NK-92 (cell line): ENCODE results near the gene PHLDA3.

Source experiments
- DNase-seq: peaks from one replicate; lab custom pipeline; 2025; ENCODE audit not compliant: unreplicated experiment; lab: John Stamatoyannopoulos, UW

Gene PHLDA3

GRCh38 chr1:201466492-201466891 is 2.5 kb downstream of the PHLDA3 start:
- DNase-seq: no peak

DNA sequence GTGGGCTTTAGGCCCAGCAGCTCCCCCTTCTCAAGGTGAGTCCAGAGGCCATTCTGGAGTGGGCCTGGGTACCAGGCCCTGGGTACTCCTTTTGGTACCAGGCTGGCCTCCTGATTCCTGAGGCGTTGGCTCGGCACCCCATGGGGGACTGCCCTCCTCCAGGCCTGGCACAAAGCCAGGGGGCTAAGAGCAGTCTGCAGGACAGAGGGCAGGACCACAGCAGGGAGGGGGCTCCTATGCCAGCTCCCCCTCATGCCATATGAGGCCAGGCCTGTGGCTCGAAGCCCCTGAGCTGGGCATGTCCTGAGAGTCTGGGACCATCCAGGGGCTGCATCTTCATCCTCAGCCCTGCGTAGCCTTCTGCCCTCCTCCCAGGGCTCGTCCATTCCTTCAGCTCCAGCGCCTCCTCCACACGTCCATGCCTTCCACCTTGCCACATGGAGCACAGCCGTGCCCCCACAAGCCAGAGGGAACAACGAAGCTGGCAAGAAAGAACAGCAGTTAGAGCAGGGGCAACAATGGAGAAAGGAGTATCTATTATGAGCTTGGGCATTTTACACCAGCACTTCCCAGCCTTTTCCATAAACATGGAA is 3.2 kb downstream of the PHLDA3 start:
- DNase-seq: no peak

GRCh38 chr1:201463071-201463552 is 5.9 kb downstream of the PHLDA3 start:
- DNase-seq: no peak

DNA sequence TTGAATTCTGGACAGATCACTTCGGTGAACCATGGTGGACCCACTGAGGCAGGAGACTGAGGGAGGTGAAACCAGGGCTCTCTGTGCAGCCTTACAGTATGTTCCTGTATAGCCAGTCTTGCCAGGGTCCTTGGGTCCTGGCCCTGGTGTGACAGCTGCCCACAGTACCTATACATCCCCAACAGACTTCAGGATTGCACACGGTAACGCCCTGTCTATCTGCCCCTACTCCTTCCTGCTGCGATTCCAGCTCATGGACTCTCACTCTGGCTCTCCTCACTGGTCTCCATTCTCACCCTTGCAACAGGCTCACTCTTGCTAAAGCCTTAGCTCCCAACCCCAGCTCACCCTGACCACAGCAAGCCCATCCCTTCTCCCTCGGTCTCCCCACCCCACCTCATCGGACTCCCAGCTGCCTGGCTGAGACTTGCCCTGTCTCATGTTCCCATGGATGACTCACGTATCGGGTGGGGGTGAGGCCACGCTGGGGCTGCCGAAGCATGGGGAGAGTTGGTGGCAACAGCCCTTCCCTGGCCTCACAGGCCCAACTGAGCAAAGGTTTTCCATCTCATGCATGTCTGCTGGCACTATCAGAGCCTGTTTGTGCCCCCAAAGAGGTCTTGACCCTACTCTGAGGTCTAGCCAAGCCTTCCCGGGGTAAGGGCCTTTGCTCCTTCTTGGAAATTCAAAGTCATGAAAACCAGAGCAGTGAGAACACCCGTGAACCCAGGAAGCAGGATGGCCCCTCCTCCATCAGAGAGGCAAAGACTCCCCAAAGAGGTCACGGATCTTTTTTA is 7.1 kb downstream of the PHLDA3 start:
- no peak for DNase-seq

DNA sequence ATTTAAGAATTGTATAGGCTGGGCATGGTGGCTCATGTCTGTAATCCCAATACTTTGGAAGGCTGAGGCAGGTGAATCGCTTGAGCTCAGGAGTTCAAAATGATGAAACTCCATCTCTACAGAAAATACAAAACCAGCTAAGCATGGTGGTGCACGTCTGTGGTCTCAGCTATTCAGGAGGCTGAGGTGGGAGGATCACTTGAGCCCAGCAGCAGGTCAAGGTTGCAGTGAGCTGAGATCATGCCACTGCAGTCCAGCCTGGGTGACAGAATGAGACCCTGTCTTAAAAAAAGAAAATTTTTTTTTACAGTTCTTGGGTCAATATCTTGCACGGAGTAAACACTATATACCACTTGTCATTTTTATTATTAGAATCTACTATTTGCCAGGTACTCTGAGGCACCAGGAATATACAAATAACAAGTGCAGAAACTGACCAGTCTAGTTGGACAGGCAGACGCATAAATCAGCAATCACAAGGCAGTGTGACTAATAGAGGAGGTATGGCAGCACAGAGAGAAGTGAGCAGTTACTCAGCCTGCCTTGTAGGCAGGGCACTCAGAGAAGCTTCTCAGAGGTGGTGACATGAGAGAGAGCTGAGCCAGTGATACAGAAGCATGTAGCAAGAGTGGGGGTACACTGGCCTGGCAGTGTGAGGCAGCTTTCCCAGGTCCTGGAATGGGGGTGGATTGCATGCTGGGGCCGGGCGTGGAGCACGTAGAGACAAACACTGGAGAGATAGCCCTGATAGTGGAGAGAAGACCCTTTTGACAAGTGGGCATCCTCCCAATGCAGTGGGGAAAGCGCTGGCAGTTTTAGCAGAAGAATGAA is 8.0 kb downstream of the PHLDA3 start:
- no peak for DNase-seq

GRCh38 chr1:201459775-201460174 is 9.2 kb downstream of the PHLDA3 start:
- DNase-seq: no peak

- DNase-seq: no peak
Observed at GRCh38 chr1:201459052-201459451, 9.9 kb downstream of the PHLDA3 start.

DNA sequence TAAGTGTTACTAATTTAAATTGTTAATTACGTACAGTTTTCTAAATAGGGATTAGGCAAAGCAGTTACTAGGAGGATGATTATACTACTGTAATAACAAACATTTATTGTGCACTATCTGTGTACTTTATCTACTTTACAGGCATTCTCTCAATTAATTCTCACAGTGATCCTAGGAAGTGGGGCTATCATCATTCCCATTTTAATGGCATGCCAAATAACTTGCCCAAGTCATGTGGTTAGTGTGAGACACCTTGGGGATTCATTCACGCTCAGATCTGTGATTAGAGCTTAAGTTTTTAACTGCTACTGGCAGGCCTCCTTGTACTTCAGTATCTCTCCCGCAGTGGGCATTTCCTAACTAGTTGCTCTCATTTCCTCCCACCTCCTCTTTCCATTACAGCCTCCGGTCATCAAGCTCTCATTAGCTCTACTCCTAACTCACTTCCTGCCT is 11.5 kb downstream of the PHLDA3 start:
- no peak for DNase-seq

- no peak for DNase-seq
Observed at GRCh38 chr1:201456499-201457309, 12.3 kb downstream of the PHLDA3 start.

DNA sequence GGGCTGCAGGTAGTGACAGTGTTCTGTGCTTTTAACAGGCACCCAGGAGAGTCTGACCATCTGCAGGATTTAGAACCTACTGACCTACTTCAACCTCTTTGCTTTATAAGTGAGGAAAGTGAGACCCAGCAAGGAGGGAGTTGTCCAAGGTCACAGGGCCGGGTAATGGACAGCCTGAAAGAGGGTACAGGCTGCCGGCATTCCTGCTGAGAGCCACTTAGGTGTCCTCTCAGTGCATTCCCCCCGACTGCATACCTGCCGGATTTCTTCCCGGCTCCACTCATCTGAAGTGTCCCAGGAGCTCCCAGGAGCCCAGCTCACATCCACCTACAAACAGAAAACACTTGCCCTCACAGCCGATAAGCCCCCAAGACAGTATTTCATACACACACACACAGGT is 13.9 kb downstream of the PHLDA3 start:
- DNase-seq: no peak

GRCh38 chr1:201454608-201455007 is 14.4 kb downstream of the PHLDA3 start:
- no peak for DNase-seq

DNA sequence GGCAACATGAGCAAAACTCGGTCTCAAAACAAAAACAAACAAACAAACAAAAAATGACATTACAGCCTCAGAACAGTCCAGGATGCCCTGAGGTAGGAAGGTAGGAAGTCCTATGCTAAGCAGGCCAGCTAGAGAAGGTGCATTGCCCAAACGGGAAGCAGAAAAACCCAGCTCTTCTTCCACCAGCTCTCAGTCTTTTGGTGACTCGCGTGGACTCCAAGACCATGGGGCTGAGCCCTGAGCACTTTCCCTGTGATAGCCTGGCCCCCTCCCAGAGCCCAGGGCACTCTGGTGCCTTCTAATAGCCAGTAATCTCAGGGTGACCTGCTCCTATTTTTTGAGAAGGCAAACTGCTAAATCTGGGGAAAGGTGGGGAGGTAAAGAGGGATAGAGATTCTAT is 16.1 kb downstream of the PHLDA3 start:
- DNase-seq: no peak

DNA sequence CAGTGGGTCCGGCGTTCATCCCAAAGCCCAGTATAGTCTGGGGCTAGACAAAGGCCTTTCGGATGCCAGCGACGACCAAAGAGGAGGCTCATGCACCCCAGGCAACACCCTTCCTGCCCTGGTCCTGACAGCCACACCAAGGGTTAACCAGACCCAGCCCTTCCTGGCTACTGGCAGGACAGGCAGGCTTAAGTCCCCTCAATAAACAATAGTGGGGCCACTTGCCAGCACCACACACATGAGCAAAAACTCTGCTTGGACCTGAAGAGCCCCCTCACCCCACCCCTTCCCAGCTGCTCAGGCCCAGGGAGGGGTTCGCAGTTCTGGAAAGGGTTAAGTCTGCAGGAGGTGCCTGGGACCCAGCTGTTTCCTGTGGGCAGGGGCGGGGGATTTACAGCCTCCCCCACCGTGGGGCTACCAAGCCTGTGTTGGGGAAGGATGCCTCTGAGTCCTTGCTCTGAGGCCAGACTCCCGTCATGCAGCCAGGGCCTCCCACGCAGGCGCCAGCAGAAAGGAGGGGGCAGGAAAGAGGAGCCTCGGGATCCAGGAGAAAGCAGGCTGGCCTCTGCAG is 18.2 kb downstream of the PHLDA3 start:
- DNase-seq: no peak

DNA sequence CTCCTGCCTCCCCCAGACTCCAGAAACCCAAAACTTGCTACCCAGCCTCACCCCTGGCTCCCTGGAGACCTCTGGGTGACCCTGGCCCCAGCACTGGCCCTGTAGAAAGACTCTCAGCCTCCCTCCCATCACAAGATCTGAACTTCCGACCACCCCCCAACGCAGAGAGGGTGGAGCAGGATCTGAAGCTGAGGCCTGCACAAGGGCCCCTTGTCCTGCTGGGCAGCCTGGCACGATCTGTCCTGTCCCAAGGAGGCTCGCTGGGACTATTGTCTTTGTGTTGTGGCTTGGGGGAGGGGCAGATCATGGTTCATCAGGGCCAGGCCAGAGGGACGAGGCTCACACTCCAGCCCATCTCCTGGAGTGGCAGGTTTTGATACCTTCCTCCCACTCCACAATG is 20.0 kb downstream of the PHLDA3 start:
- no peak for DNase-seq

DNA sequence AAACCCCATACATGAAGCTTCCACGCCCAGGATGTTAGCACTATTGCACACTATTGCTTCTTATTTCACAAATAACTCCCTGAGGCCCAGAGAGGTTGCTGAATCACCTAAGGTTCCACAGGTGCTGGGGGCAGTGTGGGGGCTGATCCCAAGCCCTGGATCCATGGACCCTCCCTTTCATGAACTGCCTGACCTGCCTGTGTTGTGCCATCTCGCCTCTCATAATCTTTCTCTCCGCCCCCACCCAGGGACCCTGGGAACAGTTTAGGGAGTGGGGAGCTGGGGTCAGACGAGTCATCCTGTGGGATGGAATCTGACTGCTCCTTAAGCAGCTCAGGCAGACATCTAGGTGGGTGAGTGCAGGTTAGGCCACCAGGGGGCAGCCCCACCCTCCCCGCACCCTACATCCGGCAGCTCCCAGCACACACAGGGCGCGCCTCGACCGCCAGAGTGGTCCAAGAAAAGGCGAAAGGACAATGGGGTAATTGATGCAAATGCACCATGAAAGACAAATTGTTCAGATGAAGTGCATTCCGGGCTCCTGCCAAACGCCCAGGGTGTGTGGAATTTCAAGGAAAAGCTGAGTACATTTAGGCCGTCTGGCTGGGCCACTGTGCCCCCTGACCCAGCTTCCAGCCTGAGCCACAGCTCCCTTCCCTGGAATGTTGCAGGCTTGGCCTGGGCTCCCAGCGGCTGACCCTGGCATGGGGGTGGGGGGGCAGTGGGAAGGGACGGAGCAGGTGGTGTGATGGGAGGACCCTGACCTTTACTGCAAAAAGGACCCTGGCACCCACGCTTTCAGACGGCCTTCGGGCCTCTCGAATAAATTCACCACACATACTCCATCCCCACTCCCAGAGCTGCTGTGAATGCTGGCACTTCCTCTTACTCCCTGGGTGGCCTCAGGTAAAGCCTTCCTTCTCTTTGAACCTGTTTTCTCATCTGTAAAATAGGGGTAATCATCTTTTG is 20.8 kb downstream of the PHLDA3 start:
- DNase-seq: no peak

DNA sequence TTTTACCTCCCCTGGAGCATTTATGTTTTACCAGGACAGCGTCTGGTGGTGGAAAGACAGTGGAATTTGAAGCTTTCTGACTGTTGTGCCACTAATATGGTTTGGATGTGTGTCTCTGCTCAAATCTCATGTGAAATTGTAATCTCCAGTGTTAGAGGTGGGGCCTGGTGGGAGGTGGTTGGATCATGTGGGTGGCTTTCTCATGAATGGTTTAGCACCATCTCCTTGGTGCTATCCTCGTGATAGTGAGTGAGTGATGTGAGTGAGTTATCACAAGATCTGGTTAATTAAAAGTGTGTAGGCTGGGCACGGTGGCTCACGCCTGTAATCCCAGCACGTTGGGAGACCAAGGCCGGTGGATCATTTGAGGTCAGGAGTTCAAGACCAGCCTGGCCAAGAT is 23.7 kb downstream of the PHLDA3 start:
- no peak for DNase-seq

- no peak for DNase-seq
Observed at GRCh38 chr1:201444792-201445191, 24.2 kb downstream of the PHLDA3 start.

- no peak for DNase-seq
Observed at GRCh38 chr1:201443747-201444146, 25.2 kb downstream of the PHLDA3 start.

GRCh38 chr1:201436969-201437368 is 32.0 kb downstream of the PHLDA3 start:
- DNase-seq: no peak
